Placental epithelial cell (primary cell): Measurements from ENCODE around the gene RSPRY1. TPM values are rescaled to one million over a fixed set of nuclear protein-coding genes. Genes with fewer than 3 reads are reported as not detected.

Source experiments
- total RNA-seq: library from RNA; depleted of rRNA; stranded (reverse); fragments of >200 nt; gene quantifications from 2 replicates; pipeline ENCODE4 v1.2.3, GENCODE V29; 2012

Gene RSPRY1
- 70.7 and 79.7 TPM in 2 replicates for total RNA-seq

DNA sequence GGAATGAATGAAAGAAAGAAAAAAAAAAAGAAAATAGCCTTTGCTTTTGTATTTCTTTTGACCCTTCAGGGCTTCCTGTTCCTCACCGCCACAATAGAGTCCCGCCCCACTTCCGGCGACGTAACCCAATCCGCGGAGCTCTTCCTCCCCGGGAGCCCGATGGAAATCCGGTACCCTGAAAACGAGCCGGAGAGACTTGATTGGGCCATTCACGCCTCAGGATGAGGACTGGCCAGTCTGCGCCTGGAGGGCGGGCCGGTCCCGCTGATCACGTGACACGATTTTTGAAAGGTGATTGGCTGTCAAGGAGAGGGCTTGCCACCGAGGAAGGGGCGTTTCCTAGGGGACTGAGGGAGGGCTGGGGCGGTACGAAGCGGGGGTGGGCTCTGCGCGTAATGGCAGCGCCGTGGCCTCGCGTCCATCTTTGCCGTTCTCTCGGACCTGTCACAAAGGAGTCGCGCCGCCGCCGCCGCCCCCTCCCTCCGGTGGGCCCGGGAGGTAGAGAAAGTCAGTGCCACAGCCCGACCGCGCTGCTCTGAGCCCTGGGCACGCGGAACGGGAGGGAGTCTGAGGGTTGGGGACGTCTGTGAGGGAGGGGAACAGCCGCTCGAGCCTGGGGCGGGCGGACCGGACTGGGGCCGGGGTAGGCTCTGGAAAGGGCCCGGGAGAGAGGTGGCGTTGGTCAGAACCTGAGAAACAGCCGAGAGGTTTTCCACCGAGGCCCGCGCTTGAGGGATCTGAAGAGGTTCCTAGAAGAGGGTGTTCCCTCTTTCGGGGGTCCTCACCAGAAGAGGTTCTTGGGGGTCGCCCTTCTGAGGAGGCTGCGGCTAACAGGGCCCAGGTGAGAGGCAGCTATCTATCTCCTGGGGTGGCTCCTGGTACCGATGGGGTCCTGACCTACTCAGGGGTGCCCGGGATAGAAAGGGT is at the start of gene RSPRY1, which contains the start of gene PSME3IP1:
Gene RSPRY1, plus strand, starts transcription at position 385 of the 927 bp plus-strand sequence. CDS start 18,330 bp downstream, outside the sequence.
Gene PSME3IP1, minus strand, starts transcription at position 95 of the 927 bp plus-strand sequence. CDS start 12,185 bp downstream, outside the sequence.

DNA sequence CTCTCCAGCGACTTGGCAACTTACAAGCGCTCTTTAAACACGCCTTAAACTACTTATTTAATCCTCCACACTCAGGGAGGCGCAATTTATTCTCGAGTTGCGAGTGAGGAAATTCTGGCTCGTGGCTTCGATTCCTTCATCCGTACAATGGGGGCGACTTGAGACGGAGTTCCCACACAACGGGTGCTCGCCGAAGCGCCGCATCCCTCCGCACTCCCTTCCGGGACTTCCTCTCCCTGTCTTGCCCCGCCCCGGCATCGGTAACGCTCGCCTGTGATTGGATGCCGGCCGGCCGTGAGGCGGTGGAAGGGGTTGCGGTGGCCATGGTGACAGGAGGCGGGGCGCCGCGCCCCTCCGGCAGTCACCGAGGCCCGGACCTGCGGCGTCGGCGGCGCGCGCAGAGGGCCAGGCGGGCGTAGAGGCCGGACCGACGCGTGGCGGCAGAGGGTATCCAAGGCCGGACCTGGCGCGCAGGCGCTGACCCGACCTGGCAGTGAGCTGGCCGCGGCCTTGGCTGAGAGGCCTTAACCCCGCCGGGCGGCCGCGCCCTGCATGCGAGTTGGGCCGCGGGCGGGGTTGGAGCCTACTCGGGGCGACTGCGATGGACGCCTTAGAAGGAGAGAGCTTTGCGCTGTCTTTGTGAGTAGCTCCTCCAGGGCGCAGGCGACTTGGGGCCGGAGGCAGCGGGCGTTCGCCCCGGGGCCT is 58.8 kb downstream of the RSPRY1 start, which contains the start of gene ARL2BP:
Gene ARL2BP, plus strand, starts transcription at position 493 of the 705 bp plus-strand sequence. Its CDS starts 109 bp downstream, at position 602.

DNA sequence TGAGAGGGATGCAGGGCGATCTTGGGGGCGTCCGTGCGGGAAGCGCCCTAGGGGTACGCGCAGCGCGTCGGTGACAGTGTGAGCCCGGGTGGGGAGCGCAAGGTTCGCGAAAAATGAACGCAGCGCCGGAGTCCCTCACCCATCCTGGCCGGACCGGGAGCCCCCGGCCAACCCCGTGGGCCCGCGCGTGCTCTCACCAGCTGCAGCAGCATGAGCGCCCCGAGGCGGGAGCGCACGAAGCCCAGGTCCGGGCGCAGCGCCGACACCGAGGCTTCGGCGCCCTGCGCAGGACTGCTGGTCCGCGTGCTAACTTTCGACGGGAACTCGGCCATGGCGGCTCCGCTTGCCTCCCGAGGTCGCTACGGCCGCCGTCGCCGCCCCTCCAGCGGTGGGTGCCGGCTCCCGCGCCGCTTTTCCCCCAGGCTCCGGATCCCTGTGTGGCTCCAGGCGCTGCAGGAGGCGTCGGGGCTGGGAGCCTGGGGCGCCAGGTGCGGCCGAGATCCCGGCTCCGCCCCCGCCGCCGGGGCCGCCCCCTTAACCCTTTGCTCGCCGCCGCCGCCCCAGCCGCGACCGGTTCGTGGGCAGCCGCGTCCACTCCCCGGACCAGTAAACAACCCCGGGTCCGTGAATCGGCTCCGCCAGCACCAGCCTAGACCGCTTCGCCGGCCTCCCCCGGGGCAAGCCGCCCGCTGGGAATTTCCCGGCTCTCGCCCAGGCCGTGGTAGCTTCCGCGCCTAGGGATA is 98.3 kb downstream of the RSPRY1 start, which contains the start of gene PLLP:
Gene PLLP, minus strand, starts transcription at position 464 of the 743 bp plus-strand sequence. Its CDS starts 132 bp downstream, at position 332.

Other genes starting within 250 kb of the RSPRY1 start
- gene CETP, start 224.4 kb upstream of the RSPRY1 start, total RNA-seq, result not detected in 2 replicates
- 0.39 and 0.43 TPM in 2 replicates for gene NLRC5, start 196.8 kb upstream of the RSPRY1 start, total RNA-seq
- 15.1 and 23.6 TPM in 2 replicates for gene CPNE2, start 93.7 kb upstream of the RSPRY1 start, total RNA-seq
- 49.9 and 57.2 TPM in 2 replicates for gene PSME3IP1, start 290 bp upstream of the RSPRY1 start, total RNA-seq
- gene ARL2BP, start 58.9 kb downstream of the RSPRY1 start, total RNA-seq, result 85.2 and 106 TPM in 2 replicates
- gene PLLP, start 98.3 kb downstream of the RSPRY1 start, total RNA-seq, result 1.3 and 7.5 TPM in 2 replicates
- not detected in 2 replicates for gene CCL22, start 172.5 kb downstream of the RSPRY1 start, total RNA-seq
- gene CX3CL1, start 186.2 kb downstream of the RSPRY1 start, total RNA-seq, result under 0.01 TPM in 1 of 2 replicates, not detected in the other
- not detected in 2 replicates for gene CCL17, start 218.4 kb downstream of the RSPRY1 start, total RNA-seq